Testis (tissue), 3 donors: ENCODE results near the gene OAF. TPM values are rescaled to one million over a fixed set of nuclear protein-coding genes. Genes with fewer than 3 reads are reported as not detected.

ENCODE experiments used
- DNase-seq: peaks from one replicate; pipeline ENCODE4 v3.0.0-alpha.2; 2019
- H3K27ac ChIP-seq, 2 donors: fragments of 200-600 bp; sonication (generic); one replicate each; pipeline ENCODE4 v1.5.1; 2019
- H3K27me3 ChIP-seq: fragments of 200-600 bp; sonication (generic); one replicate; pipeline ENCODE4 v1.5.1; 2019
- H3K36me3 ChIP-seq: fragments of 200-600 bp; sonication (generic); one replicate; pipeline ENCODE4 v1.5.1; 2017; ENCODE audit warnings: low read depth; ENCODE audit errors: missing control alignments
- H3K4me1 ChIP-seq: fragments of 200-600 bp; sonication (generic); one replicate; pipeline ENCODE4 v1.5.1; 2019
- H3K4me3 ChIP-seq, 2 donors: fragments of 200-600 bp; sonication (generic); one replicate each; pipeline ENCODE4 v1.5.1; 2017 to 2019
- H3K9me3 ChIP-seq: fragments of 200-600 bp; sonication (generic); one replicate; pipeline ENCODE4 v1.5.1; 2017
- CTCF ChIP-seq, 3 experiments: fragments of 450-650 bp in 2 of 3; fragments of 200-600 bp in 1 of 3; sonication (generic) in 1 of 3; IDR thresholded peaks; one replicate each; pipeline ENCODE4 v1.5.1; 2016 to 2019; ENCODE audit warnings: antibody characterized with exemption in 3 of 3, mild to moderate bottlenecking in 2 of 3, moderate library complexity in 1 of 3
- POLR2A ChIP-seq: fragments of 450-650 bp; IDR thresholded peaks from one replicate; pipeline ENCODE4 v1.6.1; 2017; ENCODE audit warnings: antibody characterized with exemption, mild to moderate bottlenecking, moderate library complexity
- WGBS, 2 donors: methylation state at CpG; one replicate each; pipeline ENCODE4 v1.1.5; 2018; 5-methylcytosine and 5-hydroxymethylcytosine counted together
- intact Hi-C: fragments of 100-400 bp; cut with DNase I; formaldehyde crosslinking; loops from one replicate; pipeline ENCODE4 v1.15.1; 2023; ENCODE audit warnings: low total_unique reads
- polyA plus RNA-seq: library from polyadenylated mRNA; stranded (reverse); fragments of 350-450 nt; fragmentation: Illumina TruSeq; extraction: RNeasy Lipid Tissue Mini Kit (QIAGEN cat#74804); gene quantifications from one replicate; pipeline ENCODE4 v1.2.3, GENCODE V29; 2014; ENCODE audit warnings: low read depth, low replicate concordance; ENCODE audit not compliant: insufficient read depth
- total RNA-seq, 2 donors: library from RNA; depleted of rRNA; stranded (reverse); fragments of >200 nt; gene quantifications; one replicate each; pipeline ENCODE4 v1.2.3, GENCODE V29; 2016

OAF gene
- total and polyA plus RNA-seq, 3 donors from 2014 or later, result 8.5 to 22.6 (median 11.0) TPM

- intact Hi-C loops, result loop anchor here (5.0 kb wide), 1 partner anchor 57 kb away; no protein-coding TSS in a partner anchor
- Histone ChIP-seq H3K36me3 (no peaks in the 10 kb centered on the region), H3K4me1 (peaks cover 5% of the 10 kb centered on the region), H3K27ac (no peak overlapping the region), H3K4me3 (no peak overlapping the region), H3K27me3 (no peaks in the 10 kb centered on the region), H3K9me3 (no peaks in the 10 kb centered on the region)
- no peak for DNase-seq
- TF ChIP-seq POLR2A, result no peak
- TF ChIP-seq CTCF (IDR thresholded peaks at IDR 0.05), result no peak
- WGBS, 2 donors, result 89% methylated on average over 13 to 15 of the region's 16 CpGs
Observed at GRCh38 chr11:120228794-120229384, 18.1 kb downstream of the OAF start.

DNA sequence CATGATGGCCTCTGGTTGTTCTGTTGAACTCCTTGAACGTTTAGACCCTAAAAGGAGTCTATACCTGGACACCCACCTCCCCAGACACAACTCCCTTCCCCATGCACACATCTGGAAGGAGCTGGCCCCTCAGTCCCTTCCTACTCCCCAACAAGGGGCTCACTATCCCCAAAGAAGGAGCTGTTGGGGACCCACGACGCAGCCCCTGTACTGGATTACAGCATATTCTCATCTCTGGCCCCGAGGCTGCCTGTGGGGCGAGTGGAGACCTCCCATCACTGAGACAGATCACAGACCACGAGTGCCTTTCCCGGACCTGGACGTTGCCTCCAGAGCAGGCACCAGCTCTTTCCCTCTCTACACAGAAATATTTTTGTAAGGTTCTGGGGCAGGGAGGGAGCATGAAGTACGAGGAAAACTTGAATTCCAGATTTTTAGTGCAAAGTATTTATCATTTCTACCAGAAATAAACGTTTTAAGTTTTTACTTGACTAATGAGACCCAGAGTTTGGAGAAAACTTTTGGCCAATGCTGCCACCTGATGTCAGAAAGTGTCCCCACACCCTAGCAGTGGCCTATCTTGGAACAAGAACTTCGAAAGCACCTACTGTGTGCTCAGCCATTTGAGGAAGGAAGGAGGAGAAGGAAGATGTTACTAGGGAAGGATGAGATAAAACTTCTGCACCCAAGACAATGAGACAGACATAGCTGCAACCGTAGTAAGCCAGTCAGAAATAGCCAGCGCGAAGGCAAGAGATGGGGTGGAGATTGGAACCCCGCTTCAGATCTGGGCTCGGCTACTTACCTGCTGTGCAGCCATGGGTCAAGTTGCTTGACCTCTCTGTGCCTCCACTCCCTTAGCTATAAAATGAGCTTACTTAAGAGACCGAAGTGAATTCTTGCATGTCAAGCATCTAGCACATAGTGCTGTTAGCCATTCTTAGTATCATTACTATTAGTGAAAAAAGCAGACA lies 18.9 kb downstream of the OAF start:
- H3K36me3 ChIP-seq, result no peaks in the 10 kb centered on the region
- H3K4me1 ChIP-seq, result peaks cover 5% of the 10 kb centered on the region
- TF ChIP-seq CTCF (IDR thresholded peaks at IDR 0.05), result peak; percentile 39 to 71 (median 66)
- no peak for TF ChIP-seq POLR2A
- H3K27ac ChIP-seq, result no peak overlapping the region
- H3K27me3 ChIP-seq, result no peaks in the 10 kb centered on the region
- DNase-seq, result peak; percentile 29
- H3K9me3 ChIP-seq, result no peaks in the 10 kb centered on the region
- 65% methylated on average over 17 of the region's 17 CpGs for WGBS, 2 donors
- intact Hi-C loops, result loop anchor here (2.0 to 5.0 kb wide), 2 partner anchors 57 to 73 kb away; no protein-coding TSS in a partner anchor
- H3K4me3 ChIP-seq, result no peak overlapping the region

DNA sequence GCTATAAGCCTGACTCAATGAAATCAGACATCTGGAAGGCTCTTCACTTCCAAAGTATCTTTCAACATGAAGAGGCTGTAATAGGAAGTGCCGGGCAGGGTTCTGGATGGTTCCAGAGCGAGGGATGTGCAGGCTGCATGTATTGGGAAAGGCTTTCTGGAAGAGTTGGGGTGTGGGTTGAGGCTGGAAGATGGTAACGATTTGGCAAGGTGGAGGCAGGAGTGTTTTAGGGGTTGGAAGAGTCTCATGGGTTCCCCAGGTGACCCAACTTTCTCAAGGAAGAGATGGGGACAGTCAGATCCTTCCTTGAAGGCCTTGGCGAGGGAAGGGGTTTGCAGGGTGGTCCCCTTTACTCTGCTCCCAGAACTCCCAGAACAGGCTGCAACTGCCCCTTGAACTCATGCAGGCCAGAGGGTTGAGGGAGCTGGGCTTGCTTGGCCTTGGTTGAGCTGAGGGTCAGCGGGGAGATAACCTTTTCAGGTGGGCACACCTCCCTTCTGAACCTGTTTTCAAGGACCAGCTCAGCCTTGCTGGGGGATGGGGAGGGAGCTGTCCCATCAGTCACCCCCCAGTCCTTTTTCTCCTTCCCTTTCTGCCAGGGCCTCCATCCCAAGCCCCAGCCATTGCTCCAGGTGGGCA lies 19.7 kb downstream of the OAF start:
- no peak overlapping the region for H3K27ac ChIP-seq
- no peaks in the 10 kb centered on the region for H3K9me3 ChIP-seq
- H3K27me3 ChIP-seq, result no peaks in the 10 kb centered on the region
- WGBS, 2 donors, result 86 to 89% methylated on average over 5 of the region's 5 CpGs
- intact Hi-C loops, result loop anchor here (2.0 kb wide), 1 partner anchor 72 kb away; no protein-coding TSS in a partner anchor
- no peak for DNase-seq
- H3K4me3 ChIP-seq, result no peak overlapping the region
- H3K36me3 ChIP-seq, result no peaks in the 10 kb centered on the region
- peaks cover under 1% of the 10 kb centered on the region for H3K4me1 ChIP-seq
- no peak for TF ChIP-seq POLR2A
- TF ChIP-seq CTCF (IDR thresholded peaks at IDR 0.05), result no peak

DNA sequence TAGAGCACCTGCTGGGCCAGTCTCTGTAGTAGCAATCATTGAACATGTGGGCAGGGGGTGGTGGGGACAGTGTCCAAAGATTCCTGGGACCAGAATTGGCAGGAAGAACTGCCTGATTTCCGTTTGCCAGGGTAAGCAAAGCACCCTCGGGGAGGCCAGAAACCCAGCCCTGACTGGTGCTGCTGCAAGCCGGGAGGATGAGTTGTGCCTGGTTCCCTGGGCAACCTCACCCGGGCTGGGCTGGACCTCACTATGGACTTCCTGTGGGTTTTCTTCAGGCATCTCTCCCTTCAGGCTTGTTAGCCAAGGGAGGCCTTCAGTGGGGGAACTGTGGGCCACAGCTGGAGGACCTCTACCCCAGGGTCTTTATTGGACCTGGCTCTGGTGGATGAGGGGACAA lies 21.1 kb downstream of the OAF start:
- TF ChIP-seq POLR2A (no peak), CTCF (IDR thresholded peaks at IDR 0.05) (no peak)
- H3K4me3 ChIP-seq, result no peak overlapping the region
- H3K4me1 ChIP-seq, result no peaks in the 10 kb centered on the region
- no peak for DNase-seq
- H3K9me3 ChIP-seq, result no peaks in the 10 kb centered on the region
- no peaks in the 10 kb centered on the region for H3K36me3 ChIP-seq
- 51 to 77% methylated on average over 4 of the region's 4 CpGs for WGBS, 2 donors
- no peak overlapping the region for H3K27ac ChIP-seq
- intact Hi-C loops, result loop anchor here (2.0 kb wide), 1 partner anchor 71 kb away; no protein-coding TSS in a partner anchor
- H3K27me3 ChIP-seq, result no peaks in the 10 kb centered on the region
